ENCODE results near the gene RARA.
A peak's percentile ranks its signal among the peaks of the same experiment; 100 is the strongest.
"Not testable (repeated sequence)": the region's sequence is repeated elsewhere in the genome, so short reads cannot be mapped to it uniquely, and the experiment has no call there.

Gene RARA

DNA sequence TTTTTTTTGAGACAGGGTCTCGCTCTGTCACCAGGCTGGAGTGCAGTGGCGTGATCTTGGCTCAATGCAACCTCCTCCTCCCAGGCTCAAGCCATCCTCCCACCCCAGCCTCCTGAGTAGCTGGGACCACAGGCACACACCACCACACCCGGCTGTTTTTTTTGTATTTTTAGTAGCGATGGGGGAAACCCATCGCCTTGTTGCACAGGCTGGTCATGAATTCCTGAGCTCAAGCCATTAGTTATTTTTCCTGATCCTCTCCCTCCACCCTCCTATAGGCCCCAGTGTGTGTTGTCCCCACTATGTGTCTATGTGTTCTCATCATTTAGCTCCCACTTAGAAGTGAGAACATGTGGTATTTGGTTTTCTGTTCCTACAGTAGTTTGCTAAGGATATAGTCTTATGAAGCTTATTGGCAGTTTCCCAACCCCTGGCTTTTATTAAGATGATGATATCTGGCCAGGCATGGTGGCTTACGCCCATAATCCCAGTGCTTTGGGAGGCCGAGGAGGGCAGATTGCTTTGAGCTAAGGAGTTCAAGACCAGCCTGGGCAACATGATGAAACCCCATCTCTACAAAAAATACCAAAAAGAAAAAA lies 9.7 kb upstream of the RARA start:
- DNase-seq: not testable (repeated sequence)

DNA sequence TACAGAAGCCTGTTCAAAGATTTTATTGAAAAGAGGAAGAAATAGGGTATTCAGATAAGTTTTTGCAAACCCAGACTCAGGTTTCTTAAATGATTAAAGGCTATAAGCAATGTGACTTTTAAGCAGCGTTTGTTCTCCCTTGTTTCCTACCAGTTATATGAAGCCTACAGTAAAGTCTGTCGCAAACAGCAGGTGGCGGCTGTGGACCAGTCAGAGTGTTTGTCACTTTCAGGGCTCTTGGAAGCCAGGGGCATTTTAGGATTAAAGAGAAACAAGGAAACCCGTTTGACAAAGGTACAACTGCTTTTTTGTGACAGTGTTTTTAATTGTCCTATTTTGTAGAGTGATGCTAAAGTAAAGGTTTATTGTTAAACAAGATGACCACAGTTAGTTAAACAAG lies 7.7 kb upstream of the RARA start:
- DNase-seq: no peak

DNA sequence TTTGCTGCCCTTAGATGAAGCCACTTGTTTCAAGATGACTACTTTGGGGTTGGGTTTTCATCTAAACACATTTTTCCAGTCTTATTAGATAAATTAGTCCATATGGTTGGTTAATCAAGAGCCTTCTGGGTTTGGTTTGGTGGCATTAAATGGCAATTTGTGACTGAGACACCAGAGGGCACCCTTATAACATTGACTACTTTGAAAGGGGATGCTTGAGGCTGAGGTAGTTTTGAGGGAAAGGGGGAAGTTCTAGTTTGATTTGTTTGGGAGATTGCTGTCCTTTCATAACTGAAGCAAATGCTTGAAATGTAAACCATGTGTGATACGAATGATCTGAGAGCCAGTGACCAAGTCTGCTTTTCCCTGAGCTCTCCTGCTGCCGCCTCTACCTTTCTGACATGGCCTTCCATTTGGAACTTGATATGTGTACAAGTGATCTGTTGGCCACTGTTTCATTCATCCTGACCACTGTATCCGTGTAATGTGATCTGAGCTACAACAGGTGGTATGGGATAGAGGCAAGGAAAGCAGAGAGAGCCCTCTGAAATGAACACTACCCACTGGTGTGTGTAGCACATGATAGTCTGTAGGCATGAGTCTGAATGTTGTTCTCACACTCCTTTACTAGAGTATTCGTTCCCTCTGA lies 5.8 kb upstream of the RARA start:
- DNase-seq: peak; percentile 62

- DNase-seq: no peak
Observed at GRCh38 chr17:40303708-40304551, 5.0 kb upstream of the RARA start.

DNA sequence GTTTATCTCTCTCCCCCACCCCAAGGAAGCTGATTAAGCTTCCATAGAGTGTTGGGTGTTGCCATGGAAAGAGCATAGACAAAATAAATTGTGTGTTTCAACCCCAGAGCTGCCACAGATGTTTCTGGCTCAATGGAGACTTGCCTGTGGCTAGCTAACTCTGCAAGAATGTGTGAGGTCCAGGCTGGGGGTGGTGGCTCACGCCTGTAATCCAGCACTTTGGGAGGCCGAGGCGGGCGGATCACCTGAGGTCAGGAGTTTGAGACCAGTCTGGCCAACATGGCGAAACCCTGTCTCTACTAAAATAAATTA lies 4.5 kb upstream of the RARA start:
- not testable (repeated sequence) for DNase-seq

- not testable (repeated sequence) for DNase-seq
Observed at GRCh38 chr17:40304866-40305265, 4.1 kb upstream of the RARA start.

DNA sequence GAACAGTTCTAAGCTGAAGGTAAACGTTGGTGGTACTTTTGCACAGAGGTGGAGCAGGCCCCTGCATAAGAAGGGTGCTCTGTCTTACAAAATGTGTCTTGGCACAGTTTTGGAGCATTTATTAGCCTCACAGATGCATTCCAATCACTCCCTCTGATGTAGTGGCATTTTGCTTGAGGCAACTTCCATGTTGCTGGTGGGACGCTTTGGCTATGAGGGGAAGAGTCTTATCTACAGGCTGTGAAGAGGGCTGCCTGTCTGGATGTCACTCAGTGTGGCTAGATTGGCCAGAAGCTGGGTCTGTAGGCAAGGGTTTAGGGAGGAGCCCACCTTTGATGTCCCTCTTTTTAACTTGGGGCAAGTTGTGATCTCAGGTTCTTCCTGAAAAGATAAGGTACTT lies 2.6 kb upstream of the RARA start:
- DNase-seq: no peak

GRCh38 chr17:40307001-40307730 lies 1.8 kb upstream of the RARA start:
- DNase-seq: no peak

GRCh38 chr17:40307740-40308239 lies 1.2 kb upstream of the RARA start:
- DNase-seq: no peak

- peak; percentile 42 for DNase-seq
Observed at GRCh38 chr17:40309949-40310510, 1.1 kb downstream of the RARA start.

DNA sequence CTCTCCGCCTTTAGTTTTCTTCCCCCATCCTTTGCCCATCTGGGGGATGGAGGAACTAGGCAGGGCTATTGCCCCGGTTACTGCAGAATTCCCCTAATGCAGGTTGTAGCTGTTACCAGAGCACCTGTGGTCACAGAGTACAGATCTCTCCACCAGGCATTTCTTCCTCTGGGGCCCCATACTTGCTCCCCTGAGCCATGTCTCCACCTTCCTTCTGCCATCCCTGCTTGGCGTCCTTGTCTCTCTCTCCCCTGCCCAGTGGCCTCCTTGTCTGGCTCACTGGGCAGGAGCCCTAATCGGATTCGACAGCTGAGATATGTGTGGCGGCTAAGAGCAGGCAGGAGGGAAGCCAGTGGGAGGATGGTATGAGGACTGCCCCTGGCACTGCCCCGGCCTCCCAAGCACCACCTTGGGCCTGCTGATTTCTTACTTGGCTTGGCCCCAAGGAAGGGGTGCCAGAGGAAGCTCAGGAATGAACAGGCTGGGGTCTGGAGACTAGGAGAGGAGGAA lies 2.0 kb downstream of the RARA start:
- no peak for DNase-seq

DNA sequence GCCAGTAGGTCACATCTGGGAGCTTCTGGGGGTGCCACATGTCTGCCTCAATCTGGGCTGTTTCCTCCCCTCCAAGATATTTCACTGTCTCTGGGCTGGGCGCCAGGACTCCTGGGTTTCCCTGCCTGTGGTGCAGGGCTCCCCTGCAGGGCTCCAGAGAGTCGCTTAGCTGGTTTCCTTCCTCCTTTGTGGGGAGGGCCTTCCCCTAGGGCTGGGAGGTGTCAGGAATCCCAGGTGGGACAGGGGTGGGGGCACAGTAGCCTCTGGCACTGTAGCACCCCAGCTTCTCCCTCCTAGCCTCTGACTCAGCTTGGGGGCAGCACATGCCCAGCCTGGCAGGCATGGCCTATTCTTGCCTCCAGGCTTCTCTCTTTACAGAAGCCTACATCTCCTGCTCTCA lies 2.6 kb downstream of the RARA start:
- DNase-seq: no peak

GRCh38 chr17:40312131-40312731 lies 3.3 kb downstream of the RARA start:
- no peak for DNase-seq

DNA sequence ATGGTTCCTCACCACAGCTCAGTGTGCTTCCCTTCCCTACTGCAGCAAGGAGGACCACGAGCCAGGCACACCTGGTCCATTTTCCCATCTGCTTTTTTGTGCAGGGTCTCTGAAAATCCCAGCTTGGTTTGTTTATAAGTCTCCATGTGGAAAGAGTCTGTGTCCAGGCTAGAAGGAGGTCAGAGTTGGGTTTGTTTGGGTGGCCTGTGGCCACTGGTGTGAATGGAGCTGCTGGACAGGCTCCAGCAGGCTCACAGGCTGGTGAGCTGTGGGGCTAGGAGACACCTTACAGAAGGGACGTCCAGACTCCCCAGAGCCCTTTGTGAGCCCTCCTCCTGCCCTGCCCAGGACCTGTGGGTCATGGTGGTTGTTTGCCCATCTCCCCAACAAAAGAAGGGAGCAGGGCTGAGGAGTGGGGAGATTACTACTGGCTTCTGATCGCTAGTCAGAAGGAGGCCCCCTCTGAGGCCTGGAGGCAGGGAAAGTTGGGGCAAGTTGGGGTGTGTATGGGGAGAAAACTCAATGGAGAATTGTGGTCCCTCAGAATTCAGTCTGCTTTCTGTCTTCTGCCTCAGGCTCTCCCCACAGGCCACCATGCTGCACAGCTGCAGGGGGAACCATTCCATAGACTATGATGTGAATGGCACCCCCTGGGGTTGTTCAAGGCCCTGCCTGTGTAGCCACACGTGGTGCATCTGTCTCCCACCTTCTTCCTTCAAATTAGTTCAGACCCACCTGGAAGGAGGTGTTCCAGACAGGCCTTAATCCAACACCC lies 4.1 kb downstream of the RARA start:
- DNase-seq: no peak

- no peak for DNase-seq
Observed at GRCh38 chr17:40313668-40314583, 4.9 kb downstream of the RARA start.

DNA sequence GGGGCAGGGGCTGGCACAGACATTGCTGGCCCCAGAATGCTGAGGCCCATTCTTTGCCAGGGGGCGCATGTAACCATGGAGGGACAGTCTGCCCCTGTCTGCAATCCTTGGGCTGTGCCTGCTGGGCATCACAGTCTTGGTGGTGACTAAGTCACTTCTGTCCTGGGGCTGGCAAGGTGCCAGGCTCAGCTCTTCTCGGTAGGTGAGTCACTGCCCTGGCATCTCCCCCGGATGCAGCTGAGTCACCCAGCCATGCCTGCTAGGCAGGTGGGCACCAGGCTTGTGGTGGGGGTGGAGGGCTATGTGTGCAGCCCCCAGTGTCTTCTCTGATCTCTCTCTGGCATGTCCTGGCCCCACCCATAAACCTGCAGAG lies 5.6 kb downstream of the RARA start:
- DNase-seq: peak; percentile 93

DNA sequence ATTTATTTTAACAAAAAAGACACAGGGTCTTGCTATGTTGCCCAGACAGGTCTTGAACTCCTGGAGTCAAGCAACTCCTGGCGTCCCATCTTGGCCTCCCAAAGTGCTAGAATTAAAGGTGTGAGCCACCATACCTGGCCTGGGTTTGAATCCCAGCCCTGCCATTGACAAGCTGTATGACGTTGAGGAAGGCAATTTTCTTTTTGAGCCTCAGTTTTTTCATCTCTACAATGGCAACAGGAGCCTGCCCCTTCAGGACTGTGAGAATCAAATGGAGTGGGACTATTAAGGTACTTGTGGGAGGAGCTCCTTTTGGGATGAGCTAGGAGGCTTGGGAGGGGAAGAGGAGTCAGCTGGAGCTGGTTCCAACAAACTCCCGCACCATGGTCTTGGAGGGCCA lies 6.2 kb downstream of the RARA start:
- no peak for DNase-seq

GRCh38 chr17:40315678-40316570 lies 6.9 kb downstream of the RARA start:
- no peak for DNase-seq

DNA sequence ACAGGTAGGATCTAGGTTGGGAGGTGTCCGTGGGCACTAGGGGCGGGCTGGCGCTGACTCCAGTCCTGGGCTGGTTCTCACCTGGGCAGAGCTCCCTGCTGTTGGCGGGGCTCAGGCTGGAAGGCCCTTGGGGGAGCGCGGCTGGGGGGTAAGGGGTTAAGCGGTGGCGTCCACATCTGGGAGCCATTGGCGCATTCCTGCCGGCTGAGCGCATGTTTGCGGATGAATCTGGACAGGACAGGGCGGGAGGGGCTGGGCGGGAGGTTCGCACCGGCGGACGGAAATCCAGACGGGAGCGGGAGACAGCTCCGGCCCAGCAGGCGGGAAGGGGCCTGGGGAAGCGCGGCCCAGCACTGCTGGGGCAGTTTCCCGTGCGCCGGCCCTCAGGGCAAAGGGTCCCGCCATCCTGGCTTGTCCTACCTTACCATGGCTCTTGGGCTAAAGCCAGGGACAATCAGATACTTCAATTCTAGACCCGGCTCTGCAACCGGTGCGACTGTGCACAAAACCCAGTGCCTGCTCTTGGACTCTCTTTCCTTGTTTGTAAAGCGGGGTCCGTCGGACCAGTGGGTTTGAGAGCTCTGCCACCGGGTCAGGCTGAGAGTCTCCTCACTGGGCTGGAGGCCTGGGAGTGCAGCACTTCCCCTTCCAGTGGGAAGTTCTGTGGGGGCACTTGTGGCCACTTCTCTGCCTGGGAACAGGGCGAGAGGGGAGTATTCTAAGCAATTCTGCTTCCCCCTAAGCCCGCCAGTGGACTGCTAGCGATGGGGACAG lies 7.8 kb downstream of the RARA start:
- no peak for DNase-seq

Measured in activated gamma-delta T cell treated with Interleukin-2 at 50 U/mL for 16 hours (primary cell).